HG03457 (cell line): ENCODE measurements around the gene PI16.

ENCODE experiments used
- ATAC-seq: cut with Tn5 transposase; IDR thresholded peaks from one replicate; pipeline ENCODE4 v1.9.1; 2021; ENCODE audit warnings: moderate number of reproducible peaks; ENCODE audit not compliant: unreplicated experiment

PI16 gene

DNA sequence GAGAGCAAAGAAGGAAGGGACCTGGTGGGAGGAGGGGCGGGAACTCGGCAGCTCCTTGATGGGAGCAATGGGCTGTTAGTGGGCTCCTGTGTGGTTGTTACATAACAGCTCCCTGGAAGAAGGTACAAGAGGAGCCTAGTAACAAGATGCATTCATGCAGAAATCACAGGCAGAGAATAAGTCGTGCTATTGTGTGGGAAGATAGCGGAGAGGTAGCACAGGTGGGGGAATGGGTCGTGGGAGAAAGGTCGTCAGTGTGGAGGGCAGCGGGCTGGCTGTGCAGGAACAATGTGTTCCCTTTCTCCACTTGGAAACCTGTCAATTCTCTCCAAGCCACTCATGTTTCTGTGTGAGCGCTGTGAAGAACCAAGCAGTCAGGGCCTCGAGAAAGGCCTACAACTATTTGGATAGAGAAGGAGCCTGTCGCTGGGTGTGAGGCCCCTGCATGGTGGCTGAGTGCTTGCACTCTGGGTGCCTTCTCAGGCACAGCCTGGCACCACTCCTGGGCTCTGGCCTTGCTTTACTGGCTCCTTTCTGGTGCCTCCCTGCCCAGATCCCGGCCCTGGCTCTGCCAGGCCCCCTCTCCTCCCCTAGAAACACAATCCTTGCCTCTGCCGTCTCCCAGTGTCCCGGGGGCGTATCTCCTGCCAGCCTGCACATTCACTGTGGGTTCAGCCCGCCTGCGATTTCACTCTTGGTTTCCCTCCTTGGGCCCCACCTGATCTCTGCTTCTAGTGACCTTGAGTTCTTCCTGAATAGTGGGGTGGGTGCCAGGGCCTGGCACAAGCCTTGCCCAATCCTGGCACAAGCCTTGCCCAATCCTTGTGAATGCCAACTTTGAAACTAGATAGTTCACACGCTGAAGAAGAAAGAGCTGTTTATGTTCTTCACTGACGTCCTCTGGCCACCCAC is 43.5 kb downstream of the PI16 start:
- no peak for ATAC-seq

DNA sequence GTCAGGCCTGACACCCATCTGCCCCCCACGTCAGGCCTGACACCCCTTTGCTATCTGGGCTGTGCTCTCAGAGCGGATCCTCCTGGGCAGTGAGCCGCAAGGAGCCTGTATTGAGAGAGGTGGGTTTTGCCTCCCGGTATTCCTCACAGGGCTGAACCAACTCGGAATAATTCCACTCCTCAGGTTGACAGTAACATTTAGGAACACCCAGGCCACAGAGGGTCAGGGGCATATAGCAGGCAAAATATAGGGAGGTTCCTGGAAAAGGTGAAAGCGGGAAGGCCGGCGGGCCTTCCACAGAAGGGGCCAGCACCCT is 44.1 kb downstream of the PI16 start:
- ATAC-seq, result no peak

DNA sequence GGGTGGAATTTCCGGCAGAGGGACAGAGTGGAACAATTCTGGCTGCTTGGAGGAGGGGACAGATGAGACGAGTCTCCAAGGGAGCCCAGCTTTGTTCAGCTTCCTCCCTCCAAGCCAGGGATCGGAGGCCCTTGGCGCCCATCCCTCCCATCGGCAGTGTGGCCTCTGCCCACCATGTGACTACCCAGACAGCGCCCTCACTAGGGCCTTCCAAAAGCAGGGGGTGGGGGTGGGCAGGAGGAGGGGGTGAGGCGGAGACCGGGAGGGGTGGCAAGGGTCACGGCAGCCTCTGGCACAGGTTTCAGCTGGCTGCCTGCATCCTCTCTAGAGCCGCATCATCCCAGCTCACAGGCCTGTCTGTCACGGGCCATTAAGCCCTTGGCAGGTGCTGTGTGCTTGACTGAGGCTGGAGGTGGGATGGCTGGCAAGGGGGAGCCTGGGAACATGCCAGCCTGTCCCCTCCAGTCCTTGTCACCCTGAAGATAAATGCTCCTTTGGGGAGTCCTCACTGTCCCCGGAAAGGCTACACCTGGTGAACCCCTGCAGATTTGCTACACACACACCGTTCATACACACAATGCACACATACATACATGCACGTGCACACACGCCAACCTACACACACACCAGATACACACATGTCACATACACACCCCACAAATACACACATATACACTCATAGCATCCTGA is 44.7 kb downstream of the PI16 start:
- ATAC-seq, result no peak

DNA sequence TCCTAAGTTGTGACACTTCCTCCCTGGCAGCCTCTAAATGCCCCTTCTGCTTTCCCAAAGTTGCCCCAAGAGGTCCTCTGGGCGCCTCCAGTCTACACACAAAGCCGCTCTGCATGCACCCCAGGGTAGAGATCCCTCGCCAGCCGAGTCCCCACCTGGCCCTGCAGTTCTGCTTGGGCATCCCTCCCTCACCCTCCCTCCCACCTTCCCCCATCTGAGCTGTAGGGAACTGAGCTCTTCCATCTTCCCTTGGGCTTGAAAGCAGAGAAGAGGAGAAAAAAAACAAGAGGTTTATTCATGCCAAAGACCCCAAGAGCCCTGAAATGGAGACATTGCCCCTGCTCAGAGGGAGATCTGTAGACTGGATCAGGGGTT is 45.2 kb downstream of the PI16 start:
- ATAC-seq, result no peak

DNA sequence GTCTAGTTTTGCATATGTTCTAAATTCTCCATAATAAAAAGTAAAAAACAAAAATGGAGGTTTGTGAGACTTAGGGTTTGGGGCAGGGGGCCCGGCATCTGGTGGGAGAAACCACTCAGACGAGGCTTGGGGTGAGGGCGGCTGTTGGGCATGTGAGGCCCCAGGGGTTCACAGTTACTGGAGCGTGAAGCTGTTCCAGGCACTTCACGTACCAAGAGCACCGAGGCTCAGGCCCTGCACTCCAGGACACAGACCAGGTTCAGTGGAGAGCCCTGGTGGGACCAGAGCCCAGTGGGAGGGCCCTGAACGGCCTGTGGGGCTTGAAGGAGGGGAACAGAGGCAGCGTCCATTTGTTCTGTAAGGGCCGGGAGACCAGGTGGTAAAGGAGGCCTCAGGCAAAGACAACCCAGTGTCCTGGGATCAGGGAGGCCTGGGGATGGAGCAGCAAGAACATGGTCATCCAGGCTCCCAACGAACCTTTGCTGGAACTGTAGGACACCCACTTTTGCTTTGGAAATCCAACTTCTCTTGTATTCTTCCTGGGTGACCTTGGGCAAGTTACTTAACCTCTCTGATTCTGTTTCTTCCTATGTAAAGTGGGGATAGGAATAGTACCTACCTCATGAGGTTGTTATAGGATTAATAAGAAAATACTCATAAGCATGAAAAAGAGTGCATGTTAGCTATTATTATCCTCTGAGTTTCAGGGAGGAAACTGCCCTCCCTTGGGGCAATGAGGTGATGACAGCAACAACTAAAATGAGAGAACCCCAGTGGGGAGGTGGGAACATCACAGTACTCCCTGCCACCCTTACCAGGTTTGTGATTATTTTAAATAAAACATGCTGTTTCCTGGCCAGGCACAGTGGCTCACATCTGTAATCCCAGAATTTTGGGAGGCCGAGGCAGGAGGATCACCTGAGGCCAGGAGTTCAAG is 49.8 kb downstream of the PI16 start:
- no peak for ATAC-seq

DNA sequence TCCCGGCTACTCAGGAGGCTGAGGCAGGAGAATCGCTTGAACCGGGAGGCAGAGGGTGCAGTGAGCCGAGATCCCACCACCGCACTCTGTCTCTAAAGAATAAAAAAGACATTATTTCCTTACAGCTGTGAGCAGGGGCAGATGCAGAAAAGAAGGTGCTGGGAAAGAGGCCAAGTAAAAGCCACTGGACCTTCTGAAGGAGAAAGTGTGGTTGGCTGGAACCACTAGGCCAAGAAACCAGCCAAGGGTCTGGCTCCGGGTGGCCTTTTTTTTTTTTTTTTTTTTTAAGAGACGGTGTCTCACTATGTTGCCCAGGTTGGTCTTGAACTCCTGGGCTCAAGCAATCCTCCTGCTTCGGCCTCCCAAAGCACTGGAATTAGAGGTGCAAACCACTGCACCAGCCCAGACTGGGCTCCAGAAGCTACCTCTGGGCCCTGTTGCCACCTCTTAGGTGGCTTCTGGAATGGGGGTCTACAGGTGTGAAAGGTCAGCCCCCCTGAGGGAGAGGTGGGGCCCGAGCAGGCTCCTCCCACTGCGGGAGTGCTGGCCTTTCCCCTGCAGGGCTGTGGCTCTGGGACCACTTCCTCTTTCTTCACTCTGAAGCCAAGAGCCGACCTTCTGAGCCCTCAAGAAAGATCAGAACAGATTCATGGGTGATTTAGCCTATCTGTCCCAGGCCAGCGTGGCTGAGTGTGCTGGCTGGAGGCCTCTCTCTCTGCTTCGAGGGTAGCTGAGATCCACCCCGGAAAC is 50.7 kb downstream of the PI16 start, which contains the start of gene FGD2:
Gene FGD2 (plus strand): TSS at position 595 of the 750 bp plus-strand sequence. CDS start 163 bp downstream, outside the sequence.
- no peak for ATAC-seq

DNA sequence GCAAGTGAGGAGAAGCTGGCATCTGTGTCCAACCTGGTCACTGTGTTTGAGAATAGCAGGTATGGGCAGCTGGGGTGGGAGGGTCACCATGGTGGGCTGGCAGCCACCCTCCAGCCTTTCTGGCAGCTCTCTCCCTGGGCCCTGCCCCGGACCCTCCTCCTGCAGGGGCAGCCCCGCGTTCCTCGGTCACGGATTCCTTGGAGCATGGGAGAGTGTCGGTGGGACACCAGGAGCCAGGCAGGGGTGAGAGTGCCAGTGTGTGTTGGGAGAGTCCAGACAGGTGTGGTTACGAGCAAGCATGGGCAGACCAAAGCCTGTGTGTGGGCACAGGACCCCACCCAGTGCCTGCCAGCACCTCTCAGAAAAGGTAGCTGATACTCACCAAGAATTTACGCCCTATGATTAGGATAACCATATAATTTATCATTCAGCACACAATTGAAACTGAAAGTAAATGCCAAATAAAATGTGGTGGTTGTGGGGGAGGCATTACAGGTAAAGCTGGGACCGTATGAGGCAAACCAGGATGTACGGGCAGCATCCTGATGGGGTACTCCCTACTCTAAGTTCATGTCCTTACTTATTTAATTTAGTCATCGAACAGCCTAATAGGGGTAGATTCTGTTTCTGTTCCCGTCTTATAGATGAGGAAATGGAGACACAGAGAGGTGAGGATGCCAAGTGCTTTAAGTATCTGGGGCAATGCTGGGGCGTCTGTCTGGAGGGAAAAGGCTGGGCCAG is 51.5 kb downstream of the PI16 start:
- ATAC-seq, result no peak

DNA sequence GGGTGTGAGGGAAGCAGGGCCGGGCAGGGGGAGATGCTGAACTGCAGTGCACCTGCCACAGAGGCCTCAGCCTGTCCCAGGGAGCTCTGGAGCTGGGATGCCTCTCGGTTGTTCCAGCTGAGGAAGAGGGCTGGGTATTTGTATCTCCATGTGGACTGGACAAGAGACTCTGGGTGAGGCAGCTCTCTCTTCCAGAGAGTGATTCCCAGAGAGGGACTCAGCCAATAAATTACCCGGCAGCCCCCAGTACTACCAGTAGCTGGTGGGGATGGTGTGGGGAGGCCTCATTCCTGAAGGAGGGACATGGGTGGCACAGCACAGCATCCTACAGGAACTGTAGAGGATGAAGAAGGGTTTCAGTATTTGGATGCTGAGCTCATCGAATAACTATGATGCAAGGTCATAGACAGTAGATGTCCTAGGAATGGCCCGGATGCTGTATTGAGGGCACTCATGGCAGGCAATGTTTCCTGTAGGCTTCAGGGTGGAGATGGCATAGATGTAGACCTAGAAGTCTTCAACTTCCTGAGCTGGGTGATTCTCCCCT is 52.3 kb downstream of the PI16 start:
- no peak for ATAC-seq

DNA sequence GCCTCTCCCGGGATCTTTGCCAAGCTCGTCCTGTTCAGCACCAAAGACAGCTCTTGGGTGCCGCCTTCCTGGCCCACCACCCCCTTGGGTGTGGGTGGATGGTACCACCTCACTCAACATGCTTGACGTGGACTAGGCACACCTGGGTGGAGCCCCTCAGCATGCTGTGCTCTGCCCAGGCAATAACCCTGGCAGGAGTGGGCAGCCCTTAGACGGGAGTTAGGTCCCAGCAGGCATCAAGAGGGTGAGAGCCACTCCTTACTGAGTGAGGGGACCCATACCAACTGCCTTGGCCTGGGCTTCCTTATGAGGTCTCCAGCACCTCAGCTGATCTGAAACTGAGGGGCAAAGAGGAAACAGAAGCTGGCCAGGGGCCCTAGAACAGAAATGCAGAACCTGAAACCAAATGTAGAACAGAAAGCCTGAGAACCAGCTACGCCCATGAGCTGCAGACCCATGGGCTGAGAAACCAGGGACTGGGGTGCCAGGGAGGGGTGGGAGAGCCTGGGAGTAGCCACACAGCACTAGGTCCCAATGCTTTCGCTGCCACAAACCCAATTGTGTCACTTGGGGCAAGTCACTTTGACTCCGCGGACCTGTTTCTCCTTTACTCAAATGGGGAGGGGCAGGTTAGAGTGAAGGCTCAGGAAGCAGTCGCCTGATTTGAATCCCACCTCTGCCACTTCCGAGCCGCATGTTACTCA is 53.0 kb downstream of the PI16 start:
- ATAC-seq, result no peak

DNA sequence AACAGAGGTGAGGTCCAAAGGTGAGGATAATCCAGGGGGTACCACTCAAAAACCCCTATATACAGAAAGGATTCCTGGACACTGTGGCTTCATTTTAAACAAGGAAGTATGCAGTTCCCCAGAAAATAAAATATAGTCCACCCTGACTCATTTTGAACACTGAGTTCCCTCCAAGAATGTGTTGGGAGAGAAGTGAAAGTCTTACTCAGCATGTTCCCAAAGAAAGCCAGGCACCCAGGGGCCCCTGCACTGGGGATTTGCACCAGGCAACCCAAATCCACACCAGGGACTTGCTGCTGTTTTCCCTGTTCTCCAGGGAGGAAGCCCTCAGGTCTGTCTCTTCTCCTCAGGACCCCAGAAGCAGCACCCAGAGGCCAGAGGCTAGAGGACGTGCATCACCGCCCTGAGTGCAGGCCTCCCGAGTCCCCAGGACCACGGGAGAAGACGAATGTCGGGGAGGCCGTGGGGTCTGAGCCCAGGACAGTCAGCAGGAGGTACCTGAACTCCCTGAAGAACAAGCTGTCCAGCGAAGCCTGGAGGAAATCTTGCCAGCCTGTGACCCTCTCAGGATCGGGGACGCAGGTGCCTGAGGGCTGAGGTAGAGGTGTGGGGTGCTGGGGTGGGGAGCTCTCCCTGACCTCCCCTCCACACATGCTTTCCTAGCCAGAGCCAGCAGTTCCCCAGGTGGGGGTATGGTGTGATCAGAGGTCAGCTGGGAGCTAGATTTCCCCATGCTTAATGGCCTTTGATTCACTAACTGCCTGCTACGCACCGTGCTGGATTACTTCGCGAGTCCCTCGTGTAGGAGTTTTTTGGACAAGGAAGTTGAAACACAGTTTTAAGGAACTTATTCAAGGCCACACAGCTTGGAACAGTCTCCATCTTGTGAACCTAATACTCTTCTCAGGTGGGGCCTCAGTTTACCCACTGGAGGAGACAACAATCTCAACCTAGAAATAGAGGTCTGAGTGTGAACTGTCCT is 54.2 kb downstream of the PI16 start:
- no peak for ATAC-seq

DNA sequence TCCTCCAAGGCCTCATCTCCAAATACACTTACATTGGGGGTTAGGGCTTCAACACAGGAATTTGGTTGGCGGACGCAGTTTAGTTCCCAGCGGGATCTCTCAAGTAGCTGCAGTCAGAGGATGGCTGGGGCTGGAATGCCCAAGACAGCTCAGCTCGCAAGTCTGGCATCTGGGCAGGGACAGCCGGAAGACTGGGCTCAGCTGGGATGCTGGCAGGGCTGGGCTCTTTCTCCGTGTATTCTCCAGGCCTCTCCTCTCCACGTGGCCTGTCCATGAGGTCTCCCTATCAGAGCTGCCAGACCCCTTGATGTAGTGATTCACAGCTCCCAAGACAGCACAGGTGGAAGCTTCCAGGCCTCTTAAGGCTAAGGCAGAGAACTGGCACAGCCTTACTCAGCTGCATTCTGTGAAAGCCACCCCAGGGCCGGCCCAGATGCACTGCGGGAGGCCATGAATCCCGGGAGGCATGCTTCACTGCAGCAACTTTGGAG is 55.9 kb downstream of the PI16 start:
- ATAC-seq, result no peak

DNA sequence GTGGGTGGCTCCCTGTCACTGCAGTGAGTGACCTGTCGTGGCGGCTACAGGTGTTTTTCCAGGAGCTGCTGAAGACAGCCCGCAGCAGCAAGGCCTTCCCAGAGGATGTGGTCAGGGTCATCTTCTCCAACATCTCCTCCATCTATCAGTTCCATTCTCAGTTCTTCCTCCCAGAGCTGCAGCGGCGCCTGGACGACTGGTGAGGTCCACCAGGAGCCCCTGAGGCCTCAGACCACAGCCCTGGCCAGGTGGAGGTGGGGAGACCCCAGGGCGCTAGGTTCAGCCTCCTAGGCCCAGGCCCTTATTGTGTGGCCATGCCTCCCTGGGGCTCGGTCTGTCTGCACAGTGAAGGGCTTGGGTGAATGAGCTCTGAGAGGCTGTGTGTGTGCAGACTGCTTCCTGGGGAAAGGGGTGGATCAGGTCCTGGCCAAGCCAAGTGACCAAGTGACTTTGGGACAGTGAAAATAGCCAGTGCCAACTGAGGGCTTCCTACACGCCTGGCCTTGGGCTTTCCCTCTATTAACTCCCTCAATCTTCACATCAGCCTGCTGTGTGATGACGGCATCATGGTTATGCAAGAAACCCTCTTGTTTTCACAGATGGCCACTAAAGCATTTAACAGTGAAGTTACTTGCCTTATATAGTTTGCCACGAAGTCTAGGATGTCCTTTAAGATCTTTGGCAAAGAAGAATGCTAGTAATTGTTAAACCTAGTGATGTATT is 57.3 kb downstream of the PI16 start:
- ATAC-seq, result no peak

DNA sequence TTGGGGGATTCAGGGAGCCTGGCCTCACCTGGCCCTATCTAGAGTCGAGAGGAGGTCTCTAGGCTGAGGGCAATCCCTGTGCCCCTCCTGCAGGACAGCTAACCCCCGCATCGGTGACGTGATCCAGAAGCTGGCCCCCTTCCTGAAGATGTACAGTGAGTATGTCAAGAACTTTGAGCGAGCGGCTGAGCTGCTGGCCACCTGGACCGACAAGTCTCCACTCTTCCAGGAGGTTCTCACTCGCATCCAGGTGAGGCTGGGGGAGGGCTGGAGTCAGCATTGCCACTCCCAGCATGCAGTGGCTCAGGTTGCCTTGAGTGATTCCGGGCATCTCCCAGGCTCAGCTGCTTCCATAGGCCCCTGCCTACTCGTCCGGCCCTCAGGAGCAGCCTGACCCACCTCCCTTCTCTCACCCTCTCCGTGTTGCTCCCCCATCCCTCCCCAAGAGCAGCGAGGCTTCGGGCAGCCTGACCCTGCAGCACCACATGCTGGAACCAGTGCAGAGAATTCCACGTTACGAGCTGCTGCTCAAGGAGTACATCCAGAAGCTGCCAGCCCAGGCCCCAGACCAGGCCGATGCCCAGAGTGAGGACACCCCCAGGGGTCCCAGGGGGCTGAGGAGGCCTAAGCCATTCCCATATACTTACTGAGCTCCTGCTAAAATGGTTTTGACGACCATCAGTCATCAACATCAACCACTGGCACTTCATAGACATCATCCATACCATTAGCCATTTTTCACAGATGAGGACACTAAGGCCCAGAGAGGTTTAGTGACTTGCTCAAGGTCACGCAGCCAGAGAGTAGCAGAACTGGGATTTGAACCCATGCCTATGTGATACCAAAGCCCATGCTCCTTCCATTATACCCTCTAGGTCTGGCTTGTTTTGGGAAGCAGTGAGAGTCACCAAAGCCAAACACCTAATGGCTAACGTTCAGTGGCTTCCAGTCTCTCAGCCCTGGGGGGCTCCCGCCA is 59.3 kb downstream of the PI16 start:
- ATAC-seq, result no peak
